Left kidney (tissue), 2 donors: Measurements from ENCODE around the gene NID1. TPM values are rescaled to one million over a fixed set of nuclear protein-coding genes. Genes with fewer than 3 reads are reported as not detected.
"Not testable (repeated sequence)": the region's sequence is repeated elsewhere in the genome, so short reads cannot be mapped to it uniquely, and the experiment has no call there.

Experiments
- DNase-seq: peaks from one replicate; pipeline ENCODE4 v3.0.0-alpha.2; 2013
- polyA plus RNA-seq: library from polyadenylated mRNA; unstranded; fragments of 120-200 nt; gene quantifications from one replicate; pipeline ENCODE4 v1.2.1, GENCODE V29; 2013; ENCODE audit not compliant: insufficient read length

Gene NID1
- polyA plus RNA-seq, 1 donor: 177 TPM

DNA sequence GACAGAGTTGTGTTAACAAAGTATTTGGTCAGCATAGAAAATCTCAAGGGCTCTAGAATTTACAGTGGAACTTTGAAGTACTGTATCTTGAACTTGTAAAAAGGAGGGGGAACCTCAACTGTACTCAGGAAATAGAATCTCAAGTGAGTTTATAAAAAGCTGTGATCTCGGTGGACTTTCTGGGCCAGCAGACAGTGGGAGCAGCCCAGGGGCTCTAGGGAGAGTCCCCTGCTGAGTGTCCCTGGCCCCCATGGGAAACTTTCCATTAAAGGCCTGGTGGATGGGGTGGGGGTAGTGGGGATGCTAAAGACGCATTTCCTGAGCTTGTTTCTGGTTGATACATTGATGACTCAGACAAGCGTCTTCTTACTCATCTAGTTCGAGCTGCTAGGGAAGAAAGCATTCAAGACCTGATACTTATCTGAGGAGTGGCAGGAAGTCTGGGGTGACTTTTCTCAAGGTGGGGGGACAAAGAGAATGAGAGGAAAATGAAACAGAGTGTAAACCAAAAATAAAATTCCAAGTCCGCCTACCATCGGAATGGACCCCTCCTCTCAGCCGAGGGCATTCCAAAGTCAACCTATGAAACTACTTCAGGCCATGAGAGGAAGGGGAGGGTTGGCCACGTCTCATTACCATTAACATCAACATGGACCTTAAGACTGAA, 65.5 kb downstream of the NID1 start:
- DNase-seq: no peak

DNA sequence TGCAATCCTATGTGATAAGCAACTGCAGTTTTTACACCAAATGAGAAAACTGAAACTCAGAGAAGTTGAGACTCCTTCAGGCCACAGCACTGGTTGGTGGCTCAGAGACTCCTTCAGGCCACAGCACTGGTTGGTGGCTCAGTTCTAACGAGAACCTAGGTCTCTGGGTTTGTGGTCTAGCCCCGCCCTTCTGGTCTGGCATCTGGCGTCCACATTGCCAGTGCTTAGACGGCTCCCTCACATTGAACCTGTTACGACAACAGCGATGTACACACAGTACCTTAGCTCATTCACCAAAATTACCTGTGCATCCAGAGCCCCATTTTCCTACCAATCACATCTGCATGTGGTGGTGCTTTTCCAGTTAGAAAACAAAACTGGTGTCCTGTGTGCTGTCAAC, 66.1 kb downstream of the NID1 start:
- DNase-seq: no peak

DNA sequence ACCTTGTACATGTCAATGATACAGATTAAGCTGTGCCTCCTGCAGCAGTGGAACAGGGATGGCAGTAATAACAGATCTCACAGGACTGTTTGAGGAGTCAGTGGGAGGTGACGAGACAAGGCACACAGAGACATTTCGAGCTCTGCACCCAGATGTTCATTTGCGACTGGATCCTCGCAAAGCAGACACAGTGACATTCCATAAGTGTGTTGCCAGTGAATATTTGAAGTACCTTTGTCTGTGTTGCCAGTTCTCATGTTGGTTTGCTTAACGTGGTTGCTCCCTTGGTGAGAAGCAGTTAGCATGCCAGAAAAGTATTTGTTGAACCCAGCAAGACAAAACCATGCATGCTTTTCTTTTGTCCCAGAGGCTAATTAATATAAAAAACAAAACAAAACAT, 67.0 kb downstream of the NID1 start:
- no peak for DNase-seq

DNA sequence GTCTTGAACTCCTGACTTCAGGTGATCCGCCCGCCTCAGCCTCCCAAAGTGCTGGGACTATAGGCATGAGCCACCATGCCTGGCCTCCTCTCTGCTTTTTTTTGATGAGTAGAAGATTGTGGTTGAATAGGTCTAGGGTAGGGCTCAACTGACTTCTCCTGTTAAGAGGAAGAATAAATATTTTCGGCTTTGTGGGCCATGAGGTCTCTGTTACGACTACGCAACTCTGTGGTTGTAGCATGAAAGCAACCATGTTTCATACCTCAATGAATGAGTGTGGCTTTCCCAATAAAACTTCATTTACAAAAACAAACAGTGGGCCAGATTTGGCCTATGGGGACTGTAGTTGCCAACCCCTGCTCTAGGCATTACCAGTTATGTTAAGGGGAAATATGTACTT, 67.8 kb downstream of the NID1 start:
- DNase-seq: no peak

DNA sequence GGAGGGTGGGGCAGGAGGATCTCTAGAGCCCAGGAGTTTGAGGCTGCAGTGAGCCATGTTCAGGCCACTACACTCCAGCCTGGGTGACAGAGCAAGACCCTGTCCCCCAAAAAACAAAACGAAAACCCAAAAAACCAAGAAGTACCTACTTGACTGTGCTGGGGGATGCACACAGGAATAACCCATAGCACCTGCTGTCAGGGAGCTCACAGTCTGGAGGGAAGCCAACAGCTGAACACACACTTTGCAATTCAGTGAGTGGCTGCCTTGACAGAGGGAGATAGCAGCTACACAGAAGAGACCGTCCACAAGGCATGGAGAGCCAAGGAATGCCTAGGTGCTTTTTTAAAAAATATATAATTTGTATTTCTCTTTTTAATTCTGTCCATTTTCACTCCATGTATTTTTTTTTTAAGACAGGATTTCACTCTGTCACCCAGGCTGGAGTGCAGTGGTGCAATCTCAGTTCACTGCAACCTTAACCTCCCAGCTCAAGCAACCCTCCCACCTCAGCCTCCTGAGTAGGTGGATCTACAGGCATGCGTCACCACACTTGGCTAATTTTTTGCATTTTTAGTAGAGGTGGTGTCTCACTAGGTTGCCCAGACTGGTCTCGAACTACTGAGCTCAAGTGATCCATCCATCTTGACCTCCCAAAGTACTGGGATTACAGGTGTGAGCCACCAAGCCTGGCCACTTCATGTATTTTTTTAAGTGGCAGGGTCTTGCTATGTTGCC, 68.7 kb downstream of the NID1 start:
- no peak for DNase-seq

DNA sequence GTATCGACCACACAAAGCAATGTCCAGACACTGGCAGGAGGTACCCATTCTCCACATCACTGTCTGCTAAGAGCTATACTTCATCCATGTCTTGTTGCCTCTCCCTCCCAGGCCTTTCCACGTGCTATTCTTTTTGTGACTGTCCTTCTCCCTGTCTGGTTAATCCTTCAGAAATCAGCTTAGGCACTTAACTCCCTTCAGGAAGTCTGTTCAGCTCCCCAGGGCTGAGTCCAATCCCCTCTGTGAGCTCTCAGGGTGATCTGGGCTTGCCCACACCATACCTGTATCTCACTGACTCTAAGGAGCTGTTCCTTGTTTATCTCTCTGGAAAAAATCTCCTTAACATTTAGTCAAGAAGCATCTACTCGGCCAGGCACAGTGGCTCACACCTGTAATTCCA, 69.4 kb downstream of the NID1 start:
- DNase-seq: no peak

DNA sequence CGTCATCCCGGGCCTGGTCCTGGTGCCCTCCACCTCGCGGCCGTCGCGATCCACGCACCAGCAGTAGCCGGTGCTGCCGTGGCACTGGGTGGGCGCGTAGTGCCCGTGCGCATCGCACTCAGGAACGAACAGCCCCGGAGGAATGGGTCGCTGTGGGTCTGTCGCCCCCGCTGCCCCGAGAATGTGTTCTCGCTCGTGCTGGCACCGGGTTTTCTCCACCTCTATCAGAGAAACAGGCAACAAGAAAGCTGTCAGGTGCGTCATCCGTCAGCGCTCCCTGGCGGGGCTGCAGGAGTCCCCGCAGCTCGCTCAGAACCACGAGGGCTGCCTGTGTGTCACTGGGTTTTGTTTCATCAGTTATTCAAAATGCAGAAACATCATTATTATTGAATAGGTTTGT, 71.2 kb downstream of the NID1 start:
- DNase-seq: no peak

DNA sequence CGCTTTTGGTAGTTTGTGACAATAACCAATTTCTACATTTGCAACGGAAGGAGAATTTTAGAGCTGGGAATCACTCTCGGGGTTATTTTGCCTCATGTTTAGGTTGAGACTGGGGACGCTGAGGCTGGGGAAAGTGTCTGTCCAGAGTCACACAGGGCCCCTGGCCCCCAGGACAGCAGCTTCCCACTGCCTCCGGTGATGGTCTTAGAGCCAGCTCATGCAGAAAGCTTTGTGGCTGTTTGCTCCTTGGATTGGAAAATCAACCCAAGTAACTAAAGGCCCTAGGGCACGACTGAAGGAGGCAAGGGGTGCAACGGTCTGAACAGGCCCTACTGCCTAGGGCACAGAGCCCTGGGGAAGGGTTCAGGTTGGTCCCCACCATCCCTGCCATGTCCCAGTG, 72.0 kb downstream of the NID1 start:
- DNase-seq: no peak

DNA sequence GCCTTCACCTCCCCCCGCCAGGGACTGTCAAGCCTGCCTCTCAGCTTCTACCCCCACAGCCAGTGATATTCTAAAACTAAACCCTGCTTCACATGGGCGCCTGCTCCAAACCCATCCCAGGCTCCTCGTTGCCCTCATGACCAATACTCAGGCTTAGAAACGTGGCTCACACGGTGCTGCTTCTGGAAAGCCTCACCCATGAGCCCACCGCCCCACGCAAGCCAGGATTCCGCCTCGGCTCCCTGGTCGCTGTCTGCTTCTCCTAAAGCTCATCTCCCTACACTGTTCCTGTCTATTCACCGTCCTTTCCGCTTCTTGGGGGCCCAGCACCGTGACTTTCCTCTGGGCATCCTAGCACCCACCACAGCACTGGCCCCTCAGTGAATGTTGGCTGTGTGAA, 72.5 kb downstream of the NID1 start:
- no peak for DNase-seq

DNA sequence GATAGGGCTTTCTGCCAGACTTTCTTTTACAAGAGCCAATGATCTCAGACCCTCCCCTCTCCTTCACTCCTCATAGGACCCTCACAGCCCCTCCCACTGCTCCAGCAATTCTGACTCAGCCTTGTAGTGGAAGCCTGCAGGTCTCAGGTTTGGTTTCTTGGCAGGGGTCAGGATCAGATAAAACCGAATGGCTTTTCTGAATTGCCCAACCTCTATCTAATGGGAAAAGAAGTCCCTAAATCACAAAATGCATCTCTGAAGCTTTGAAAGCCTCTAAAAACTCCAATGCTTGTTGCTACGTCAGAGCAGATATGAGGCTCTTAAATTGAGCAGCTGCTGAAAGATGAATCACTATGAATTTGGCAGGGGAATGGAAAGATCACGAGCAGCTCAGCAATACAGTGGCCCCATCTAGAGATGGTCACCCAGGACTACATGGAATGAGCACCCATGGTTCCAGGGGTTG, 74.5 kb downstream of the NID1 start:
- no peak for DNase-seq

DNA sequence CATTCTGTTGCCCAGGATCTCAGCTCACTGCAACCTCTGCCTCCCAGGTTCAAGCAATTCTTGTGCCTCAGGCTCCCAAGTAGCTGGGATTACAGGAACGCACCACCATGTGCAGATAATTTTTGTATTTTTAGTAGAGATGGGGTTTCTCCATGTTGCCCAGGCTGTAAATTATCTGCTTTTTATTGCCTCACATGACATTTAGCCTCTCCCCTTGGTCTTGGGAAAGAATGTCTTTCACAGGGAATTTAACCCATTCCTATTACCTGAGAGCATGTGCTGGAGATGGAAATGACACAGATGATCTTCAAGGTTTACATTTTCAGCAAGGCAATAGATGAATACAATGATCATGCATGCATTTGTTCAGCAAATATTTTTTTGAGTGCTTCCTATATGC, 75.8 kb downstream of the NID1 start:
- no peak for DNase-seq

DNA sequence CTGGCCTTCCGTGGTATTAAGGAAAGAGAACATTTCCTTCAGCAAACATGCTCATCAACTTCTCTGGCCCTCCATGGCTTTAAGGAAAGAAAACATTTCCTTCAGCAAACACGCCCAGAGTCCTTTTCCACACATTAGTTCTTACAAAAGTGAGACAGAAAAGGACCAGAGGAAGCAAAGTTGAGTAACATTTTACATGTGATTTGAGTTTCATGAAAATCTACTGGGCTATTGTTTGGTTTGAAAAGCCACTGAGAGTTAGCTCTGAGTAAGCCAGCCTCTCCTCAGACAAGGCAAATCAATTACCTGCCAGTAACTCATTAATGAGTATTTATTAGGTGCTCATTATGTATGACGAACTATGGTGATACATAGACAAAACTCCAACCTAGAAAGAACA, 78.0 kb downstream of the NID1 start:
- no peak for DNase-seq

DNA sequence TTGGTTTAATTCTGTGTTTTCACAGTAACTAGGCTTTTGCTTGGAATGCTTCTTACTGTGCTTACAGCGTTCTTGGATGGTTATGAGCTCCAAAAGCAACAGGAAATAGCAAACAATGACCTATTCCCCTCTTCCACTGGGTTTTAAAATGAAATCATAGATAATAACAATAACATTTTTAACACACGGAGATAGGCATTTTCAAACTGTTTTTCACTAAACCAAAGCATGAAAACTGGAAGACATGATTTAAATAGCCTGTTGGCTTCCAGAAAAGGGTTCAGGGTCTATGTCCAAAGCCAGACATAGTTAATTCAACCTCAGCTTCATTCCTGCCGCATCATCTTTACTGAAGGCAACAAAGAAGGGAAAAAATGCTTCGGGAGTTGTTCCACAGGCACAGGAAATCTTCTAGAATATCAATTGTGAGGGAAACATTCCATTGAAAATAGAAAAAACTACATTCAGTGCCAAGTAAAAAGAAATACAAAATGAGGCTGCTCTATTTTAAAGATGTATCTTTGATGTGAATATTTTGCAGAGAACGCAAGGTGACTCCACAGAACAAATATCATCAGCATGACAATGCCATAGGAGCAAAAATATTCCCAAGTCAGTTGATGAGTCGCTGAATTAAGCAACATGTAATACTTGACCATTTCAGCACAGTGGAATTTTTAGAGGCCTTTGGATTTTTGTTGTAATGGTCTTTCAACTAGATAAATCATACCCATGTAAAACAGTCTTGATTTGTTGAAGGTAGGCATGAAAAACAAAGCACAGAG, 80.7 kb downstream of the NID1 start:
- peak; percentile 57 for DNase-seq

DNA sequence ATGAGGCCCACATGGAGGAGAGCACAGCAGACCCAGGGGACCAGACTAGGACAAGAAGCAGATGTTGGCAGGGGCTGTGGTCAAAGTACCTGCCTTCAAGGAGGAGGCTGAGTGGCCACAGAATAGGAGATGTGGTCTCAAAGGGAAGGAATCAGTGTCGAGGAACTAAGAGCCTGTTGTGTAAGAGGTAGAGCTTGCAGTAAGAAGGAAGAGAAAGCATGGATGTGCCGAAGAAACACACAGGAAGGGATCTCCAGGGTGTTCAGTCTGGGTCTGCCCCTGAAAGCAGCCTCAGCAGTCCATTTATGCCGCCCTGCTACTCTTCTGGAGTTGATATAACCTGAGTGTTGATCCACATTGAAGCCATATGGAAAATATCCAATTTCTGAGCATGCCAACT, 83.9 kb downstream of the NID1 start:
- DNase-seq: no peak

DNA sequence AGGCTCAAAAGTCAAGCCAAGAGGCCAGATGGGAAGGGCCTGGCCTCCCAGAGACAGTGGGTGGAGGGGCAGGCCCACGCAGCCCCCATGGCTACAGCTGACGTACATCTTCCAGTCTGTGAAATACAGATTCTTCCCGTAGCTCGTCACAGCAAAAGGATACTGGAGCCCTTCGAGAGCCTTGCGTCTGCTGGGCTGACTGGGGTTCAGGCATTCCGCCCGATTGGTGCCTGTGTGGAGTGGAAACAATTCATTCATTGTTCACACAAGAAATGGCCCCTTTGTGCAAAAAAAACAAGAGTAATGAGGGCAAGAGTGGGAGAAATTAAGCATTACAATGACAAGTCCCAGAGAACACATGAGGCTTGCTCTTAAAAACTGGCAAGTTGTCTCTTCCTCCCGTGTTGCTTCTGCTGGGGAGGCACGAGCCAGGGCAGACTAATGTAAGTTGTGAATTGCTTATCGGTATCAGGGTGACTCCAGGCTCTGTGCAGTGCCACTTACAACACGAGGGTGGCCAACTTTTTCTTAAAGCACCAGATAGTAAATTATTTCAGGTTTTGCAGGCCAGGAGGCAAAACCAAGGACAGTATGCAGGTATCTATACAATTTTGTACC, 85.1 kb downstream of the NID1 start:
- no peak for DNase-seq

DNA sequence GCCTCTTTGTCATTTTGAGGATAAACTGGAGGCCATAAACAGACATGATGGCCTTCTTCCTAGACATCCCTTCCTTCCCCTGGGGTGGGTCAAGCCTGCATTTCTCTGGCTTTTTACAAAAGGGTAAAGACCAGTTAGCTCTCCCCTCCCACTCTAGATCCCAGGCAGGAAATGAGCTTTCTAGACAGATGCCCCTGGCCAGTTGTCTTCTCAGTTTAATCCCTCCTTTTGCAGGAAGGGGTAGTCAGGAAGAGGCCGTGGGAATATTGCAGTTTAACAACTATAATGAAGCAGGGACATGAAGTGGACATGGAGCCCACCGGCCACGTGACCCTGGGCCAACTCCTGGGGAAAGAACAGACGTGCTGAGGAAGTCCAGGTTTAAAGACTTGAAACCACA, 85.7 kb downstream of the NID1 start:
- no peak for DNase-seq

DNA sequence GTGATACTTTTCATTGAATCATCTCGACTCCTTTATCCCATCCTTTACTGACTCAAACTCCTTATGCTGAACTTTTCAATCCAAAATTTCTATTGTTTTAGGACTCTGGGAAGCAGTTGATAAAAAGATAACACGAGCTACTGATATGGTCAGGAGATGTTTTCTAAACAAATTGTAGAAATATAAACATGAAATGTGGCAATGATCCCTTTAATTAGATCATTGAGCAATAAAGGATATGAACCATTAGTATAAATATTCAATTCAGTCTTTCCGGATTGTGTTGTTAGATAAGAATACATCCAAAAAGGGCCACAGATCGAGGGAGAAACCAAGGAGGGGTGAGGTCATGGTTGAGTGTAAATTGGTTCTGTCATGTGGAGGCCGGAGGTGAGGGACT, 88.4 kb downstream of the NID1 start:
- no peak for DNase-seq

DNA sequence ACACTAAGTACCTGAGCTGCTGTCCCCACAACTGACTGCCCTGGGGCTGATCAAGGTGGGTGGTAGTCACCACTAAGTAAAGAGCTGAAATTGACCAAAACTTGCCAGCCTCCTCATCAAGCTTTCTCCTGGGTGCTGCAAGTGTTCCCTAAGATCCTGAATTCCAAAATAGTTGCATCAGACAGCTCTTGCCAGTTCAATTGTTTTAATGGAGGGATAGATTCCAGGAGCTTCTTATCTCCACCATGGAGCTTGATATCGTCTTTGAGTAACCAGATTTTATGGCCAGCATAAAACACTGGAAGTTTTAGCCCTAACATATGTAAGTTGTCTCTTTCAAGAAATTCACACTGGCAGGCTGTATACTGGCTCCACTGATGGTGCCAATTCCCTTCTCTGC, 90.3 kb downstream of the NID1 start:
- DNase-seq: no peak

DNA sequence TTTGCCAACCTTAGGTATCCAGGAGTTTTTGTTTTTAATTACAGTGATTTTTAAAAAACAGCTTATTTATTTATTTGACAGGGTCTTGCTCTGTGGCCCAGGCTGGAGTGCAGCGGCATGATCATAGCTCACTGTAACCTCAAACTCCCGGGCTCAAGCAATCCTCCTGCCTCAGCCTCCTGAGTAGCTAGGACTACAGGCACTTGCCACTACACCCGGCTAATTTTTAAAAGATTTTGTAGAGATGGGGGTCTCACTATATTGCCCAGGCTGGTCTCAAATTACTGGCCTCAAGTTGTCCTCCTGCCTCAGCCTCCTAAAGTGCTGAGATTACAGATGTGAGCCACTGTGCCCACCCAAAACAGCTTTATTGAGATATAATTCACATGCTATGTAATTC, 92.2 kb downstream of the NID1 start:
- not testable (repeated sequence) for DNase-seq

DNA sequence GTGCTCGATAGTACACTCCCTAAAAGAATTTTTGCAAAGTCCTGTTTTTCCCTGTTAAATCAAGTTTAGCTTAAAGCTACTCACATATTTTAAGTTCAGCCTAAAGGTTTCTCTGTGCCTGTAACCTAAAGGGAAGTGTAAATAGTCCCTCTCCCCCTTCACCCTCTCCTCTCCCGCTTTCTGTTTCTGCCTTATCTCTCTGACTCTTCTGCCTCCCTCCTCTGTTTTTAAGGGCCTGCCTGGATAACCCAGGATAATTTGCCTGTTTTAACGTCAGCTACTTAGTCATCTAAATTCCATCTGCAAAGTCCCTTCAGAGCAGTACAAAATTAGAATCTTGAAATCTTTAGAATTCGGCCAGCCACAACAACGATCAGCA, 92.6 kb downstream of the NID1 start:
- DNase-seq: no peak

DNA sequence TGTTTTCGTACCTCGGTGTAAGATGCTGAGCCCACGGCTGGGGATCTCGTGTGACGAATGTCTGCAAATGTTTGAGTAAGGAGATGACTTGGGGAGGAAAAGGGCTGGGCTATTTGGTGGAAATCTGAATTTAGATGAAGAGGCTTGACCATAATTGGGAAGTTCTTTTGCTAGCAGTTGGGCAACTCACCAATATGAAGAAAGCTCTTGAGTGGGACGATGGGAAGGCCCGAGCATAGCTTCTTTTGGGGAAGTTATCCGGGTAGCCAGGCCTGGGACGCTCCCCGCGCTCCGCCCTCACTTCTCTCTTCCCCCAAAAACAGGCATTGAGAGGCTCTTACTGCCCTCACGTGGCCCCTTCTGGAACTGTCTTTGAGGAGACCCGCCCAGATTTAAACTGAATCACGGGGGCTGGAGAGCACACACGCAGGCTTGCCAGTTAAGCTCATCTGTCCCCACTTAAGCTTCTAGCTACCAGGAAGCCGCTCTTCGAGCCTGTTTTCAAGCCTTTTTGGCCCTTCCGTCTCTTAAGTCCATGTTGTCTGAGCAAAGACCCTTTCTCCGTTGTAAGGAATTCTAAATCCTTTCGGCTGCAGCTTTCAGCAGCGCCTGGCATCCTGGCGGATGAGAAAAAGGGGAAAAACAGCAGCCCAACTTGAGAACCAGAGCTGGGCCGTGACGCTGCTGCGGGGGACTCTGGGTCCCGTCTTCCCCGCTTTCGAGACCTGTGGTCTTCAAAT, 93.1 kb downstream of the NID1 start:
- peak; percentile 96 for DNase-seq

DNA sequence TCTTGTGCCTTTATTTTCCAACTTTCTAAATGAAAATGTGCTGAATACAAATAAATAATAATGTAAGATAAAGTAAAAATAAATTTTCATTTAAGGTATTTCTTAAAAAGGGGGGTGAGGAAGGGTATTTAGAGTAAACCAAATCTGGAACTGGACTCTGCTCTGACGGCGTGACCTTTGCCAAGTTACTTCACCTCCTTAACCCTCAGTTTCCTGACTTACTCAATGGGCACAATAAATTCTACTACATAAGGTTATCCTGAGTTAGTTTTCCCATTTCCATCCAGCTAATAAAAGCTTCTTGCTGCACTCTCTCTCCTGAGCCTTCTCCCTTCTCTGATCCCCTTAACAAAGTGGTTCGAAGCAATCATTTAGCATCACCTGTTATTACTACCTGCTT, 93.9 kb downstream of the NID1 start:
- DNase-seq: no peak
